Pancreas (tissue), 10 donors: ENCODE measurements around the gene NINL. TPM values are rescaled to one million over a fixed set of nuclear protein-coding genes. Genes with fewer than 3 reads are reported as not detected.

Experiments
- ATAC-seq, 4 donors: fragments of 200-7000 bp; cut with Tn5 transposase; one replicate each; pipeline versions ENCODE4 v1.8.0 to v1.9.1; 2020; ENCODE audit warnings: mild to moderate bottlenecking in 4 of 4, moderate library complexity in 4 of 4
- DNase-seq, 6 donors: peaks; one replicate each; pipeline ENCODE4 v3.0.0-alpha.2; 2020
- FAIRE-seq: peaks from 2 replicates; lab custom pipeline; 2012; peaks lifted over from hg19 to GRCh38; lab: Jason Lieb, UNC
- H3K27ac ChIP-seq, 4 donors: fragments of 200-600 bp; sonication (generic); 1 replicate in 3 of 4; 2 replicates in 1 of 4; pipeline versions ENCODE4 v1.5.0 to v1.8.0; 2020
- H3K27me3 ChIP-seq, 4 donors: fragments of 200-600 bp; one replicate each; pipeline ENCODE4 v1.8.0; 2021
- H3K36me3 ChIP-seq, 3 donors: fragments of 200-600 bp; sonication (generic) in 1 of 3; one replicate each; pipeline versions ENCODE4 v1.5.0 to v1.8.0; 2020 to 2021
- H3K4me1 ChIP-seq, 3 donors: fragments of 200-600 bp; one replicate each; pipeline ENCODE4 v1.8.0; 2021
- H3K4me3 ChIP-seq, 4 donors: fragments of 200-600 bp; sonication (generic) in 2 of 4; one replicate each; pipeline versions ENCODE4 v1.5.0 to v1.8.0; 2020 to 2021
- H3K9me3 ChIP-seq, 4 donors: fragments of 200-600 bp; one replicate each; pipeline ENCODE4 v1.8.0; 2021
- CTCF ChIP-seq, 4 donors: fragments of 200-600 bp; sonication (generic) in 3 of 4; IDR thresholded peaks; one replicate each; pipeline versions ENCODE4 v1.5.0 to v1.8.0; 2021; ENCODE audit warnings: antibody characterized with exemption in 4 of 4
- WGBS, 2 donors: extraction: QIAGEN DNeasy Blood & Tissue Kit; methylation state at CpG; one replicate each; pipeline ENCODE4 v1.1.7; 2013; 5-methylcytosine and 5-hydroxymethylcytosine counted together
- intact Hi-C, 3 donors: fragments of 100-400 bp; cut with DNase I; formaldehyde crosslinking; loops; one replicate each; pipeline versions ENCODE4 v1.11.1 to v1.14.2; 2022
- polyA plus RNA-seq, 2 donors: library from polyadenylated mRNA; stranded (reverse); fragments of 200-250 nt; gene quantifications; one replicate each; pipeline ENCODE4 v1.2.3, GENCODE V29; 2013
- total RNA-seq, 6 donors: library from RNA; stranded (reverse); fragmentation: NEBNext Ultra II Directional in 4 of 6; extraction: Animal tissue kit (Norgen Biotek cat#: 25700) in 4 of 6; gene quantifications; one replicate each; pipeline versions ENCODE4 v1.2.1 to v1.2.4, GENCODE V29; 2021 to 2023
- donor health status: healthy with polysubstance abuse.
- donor health status: DM: no; HTN: no; CAD: no; lungs with moderate emphysema.
- donor health status: DM: no; HTN: no; CAD: no.
- donor health status: control.
- donor health status: control.
- donor health status: Bipolar disorder and iron deficiency.
- donor health status: DM: yes; HTN: yes; CAD: no.
- donor health status: DM: no; HTN: no; CAD: no.
- donor health status: DM: no; HTN: no; CAD: no.
- donor health status: DM: yes; HTN: yes; CAD: no.

Gene NINL
- total and polyA plus RNA-seq, 8 donors, result 5.1 to 19.4 (median 6.5) TPM

GRCh38 chr20:25469558-25469957 is 115.8 kb downstream of the NINL start:
- no peak for DNase-seq

GRCh38 chr20:25468126-25469075 is 116.9 kb downstream of the NINL start:
- H3K4me3 ChIP-seq, result no peak overlapping the region
- no peaks in the 10 kb centered on the region for H3K4me1 ChIP-seq
- H3K9me3 ChIP-seq, result no peaks in the 10 kb centered on the region
- DNase-seq (no peak), ATAC-seq (no peak), FAIRE-seq (no peak)
- intact Hi-C loops, result no loop called here
- no peaks in the 10 kb centered on the region for H3K27me3 ChIP-seq
- 89 to 93% methylated on average over 16 to 18 of the region's 18 CpGs for WGBS, 2 donors
- TF ChIP-seq CTCF (IDR thresholded peaks at IDR 0.05), result no peak
- H3K27ac ChIP-seq, result no peak overlapping the region
- peaks cover 0 to 5% (median 0%) of the 10 kb centered on the region in 3 donors for H3K36me3 ChIP-seq

More at GRCh38 chr20:25469558-25469957, 115.8 kb downstream of the NINL start:
- intact Hi-C loops, result no loop called here
- TF ChIP-seq CTCF (IDR thresholded peaks at IDR 0.05), result no peak
- FAIRE-seq, result no peak
- Histone ChIP-seq H3K9me3 (no peaks in the 10 kb centered on the region), H3K27ac (no peak overlapping the region), H3K27me3 (no peaks in the 10 kb centered on the region), H3K36me3 (peaks cover 0 to 5% (median 0%) of the 10 kb centered on the region in 3 donors), H3K4me3 (no peak overlapping the region), H3K4me1 (no peaks in the 10 kb centered on the region)
- 86 to 90% methylated on average over 13 of the region's 13 CpGs for WGBS, 2 donors
- ATAC-seq, result no peak

GRCh38 chr20:25467441-25467840 is 117.9 kb downstream of the NINL start:
- Histone ChIP-seq H3K4me1 (no peaks in the 10 kb centered on the region), H3K27me3 (no peaks in the 10 kb centered on the region), H3K27ac (no peak overlapping the region), H3K36me3 (peaks cover 0 to 5% (median 0%) of the 10 kb centered on the region in 3 donors), H3K4me3 (no peak overlapping the region), H3K9me3 (no peaks in the 10 kb centered on the region)
- DNase-seq, result no peak
- no peak for FAIRE-seq
- ATAC-seq, result no peak
- 88 to 90% methylated on average over 8 of the region's 8 CpGs for WGBS, 2 donors
- intact Hi-C loops, result no loop called here
- TF ChIP-seq CTCF (IDR thresholded peaks at IDR 0.05), result no peak

GRCh38 chr20:25466846-25467245 is 118.5 kb downstream of the NINL start:
- Histone ChIP-seq H3K36me3 (peaks cover 0 to 8% (median 0%) of the 10 kb centered on the region in 3 donors), H3K4me3 (no peak overlapping the region), H3K9me3 (no peaks in the 10 kb centered on the region), H3K27ac (no peak overlapping the region), H3K4me1 (no peaks in the 10 kb centered on the region), H3K27me3 (no peaks in the 10 kb centered on the region)
- no peak for TF ChIP-seq CTCF (IDR thresholded peaks at IDR 0.05)
- FAIRE-seq, result no peak
- no peak for ATAC-seq
- 90% methylated on average over 7 of the region's 7 CpGs for WGBS, 2 donors
- intact Hi-C loops, result no loop called here
- peak in 1 of 6 donors; percentile 26 for DNase-seq
